HG03097 (cell line): ENCODE data around the gene TTC7B.

Source experiments
- ATAC-seq: cut with Tn5 transposase; IDR thresholded peaks from one replicate; pipeline ENCODE4 v1.9.1; 2021; ENCODE audit not compliant: unreplicated experiment, low FRiP score

TTC7B gene

GRCh38 chr14:90715993-90716392 is 100.2 kb downstream of the TTC7B start:
- no peak for ATAC-seq

DNA sequence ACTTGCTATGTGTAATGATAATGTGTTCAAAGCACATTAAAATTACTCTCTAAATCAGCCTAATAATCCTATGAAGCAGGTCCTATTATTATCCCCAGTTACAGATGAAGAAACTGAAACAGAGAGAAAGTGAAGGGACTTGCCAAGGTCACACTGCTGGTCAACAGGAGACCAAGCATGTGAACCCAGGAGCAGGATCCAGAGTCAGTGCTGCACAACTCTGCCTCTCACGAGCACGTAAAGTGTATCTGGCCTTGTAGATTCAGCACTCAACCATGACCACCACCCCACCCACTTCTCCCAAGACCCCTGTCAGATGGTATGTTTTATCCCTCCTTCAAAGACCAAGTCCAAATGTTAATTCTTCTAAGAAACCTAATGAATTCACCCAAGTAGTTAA is 100.7 kb downstream of the TTC7B start:
- no peak for ATAC-seq

DNA sequence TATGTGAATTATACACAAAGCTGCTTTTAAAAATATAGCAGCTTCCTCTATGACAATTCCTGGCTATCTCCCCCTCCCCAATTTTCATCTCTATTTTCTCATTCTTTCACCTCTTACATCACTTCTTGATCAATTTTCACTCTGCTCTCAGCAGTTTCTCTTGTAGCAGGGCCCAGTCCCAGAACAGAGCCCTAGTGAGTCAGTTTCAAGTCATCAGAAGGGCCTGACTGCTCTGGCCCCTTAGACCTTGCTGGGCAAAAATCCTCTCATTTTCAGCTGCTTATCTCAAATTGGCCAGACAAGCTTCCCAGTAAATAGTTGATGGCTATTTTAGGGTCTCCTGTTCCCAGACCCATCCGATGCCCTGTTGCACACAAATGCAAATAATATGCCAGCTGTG is 101.4 kb downstream of the TTC7B start:
- ATAC-seq = no peak

DNA sequence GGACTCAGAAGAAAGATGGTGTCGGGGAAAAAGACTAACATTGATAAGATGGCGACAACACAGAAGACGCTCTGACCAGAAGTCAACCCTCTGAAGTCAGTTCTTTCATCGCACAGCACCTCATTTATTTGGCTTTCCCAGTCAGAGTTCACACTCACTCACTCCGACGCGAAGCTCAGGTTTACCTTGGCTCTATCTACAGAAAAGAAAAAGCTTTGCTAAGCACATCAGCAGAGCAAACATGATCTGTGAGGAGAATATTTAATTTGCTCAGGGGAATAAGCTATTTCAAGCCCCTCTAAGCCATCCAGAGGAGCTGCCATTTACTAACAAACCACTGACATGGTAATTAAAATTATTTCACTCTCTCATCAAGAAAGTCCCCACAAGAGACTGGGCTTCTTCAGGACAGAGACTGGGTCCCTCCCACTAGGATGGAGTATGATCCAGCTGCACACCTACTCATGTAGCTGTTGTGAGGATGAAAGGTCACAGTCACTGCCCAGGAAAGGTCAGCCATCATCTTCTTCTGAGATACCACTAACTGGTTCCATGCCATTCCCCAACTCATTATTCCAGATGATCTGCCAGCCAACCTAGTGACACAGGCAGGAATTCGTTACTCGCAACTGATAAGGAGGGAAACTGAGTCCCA is 111.4 kb downstream of the TTC7B start:
- ATAC-seq = no peak

GRCh38 chr14:90703841-90704737 is 112.1 kb downstream of the TTC7B start:
- ATAC-seq = no peak

DNA sequence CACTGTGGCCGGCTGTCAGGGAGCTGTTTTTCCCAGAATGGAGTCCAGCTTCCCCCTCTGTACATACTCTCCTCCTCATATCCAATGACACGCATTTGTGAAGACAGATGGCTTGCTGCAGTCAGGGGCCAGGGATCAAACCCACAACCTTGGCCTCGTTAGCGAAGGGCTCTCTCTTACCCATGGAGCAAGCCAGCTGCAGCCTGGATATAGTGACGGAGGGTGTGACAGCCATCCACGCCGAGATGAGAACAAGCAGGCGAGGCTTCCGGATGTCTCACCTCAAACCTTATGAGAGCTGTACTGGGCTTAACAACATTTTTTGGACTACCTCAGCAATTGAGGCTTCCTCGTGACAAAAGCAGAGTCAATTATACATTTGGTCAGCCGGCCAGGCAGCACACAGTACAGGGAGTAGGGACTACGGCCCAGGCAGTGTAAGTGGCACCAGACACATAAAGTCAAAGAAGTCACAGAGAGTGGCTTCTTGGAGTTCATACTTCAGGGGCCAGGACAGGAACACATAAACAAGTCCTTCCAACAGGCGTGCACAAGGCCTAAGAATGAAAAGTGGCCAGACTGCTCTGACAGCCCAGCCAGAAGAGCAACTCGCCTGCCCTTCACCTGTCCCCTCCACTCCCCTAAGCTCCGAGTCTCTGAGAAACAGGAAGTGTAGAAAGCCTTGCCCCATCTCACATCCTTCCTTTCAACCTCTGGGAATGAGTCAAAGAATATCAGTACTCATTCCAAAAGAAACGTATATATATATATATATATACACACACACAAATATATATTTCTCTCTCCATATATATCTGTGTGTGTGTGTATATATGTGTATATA is 115.1 kb downstream of the TTC7B start:
- ATAC-seq = no peak

GRCh38 chr14:90699016-90699415 is 117.2 kb downstream of the TTC7B start:
- no peak for ATAC-seq

DNA sequence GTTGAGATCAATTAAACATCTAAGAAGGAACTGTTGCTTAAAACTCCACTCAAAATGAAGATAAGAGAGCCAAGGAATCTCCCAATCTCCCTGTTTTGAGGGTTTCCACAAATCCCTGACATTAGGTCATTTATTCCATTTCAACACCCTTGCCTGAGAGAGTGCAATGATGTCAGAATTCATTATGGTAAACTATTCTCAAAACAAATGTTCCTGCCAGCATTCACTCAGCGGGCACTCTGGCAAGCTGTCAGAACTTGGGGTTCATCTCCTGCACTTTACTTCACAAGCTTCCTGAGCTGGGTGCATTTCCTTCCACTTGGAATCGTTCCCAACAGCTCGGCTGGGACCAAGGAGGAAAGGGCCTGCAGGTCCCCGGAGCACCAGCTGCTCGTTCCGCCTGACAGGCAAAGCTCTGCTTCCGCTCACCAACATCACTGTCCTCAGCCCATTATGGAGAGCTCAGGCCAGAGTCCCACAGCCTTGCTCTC is 117.8 kb downstream of the TTC7B start:
- no peak for ATAC-seq

DNA sequence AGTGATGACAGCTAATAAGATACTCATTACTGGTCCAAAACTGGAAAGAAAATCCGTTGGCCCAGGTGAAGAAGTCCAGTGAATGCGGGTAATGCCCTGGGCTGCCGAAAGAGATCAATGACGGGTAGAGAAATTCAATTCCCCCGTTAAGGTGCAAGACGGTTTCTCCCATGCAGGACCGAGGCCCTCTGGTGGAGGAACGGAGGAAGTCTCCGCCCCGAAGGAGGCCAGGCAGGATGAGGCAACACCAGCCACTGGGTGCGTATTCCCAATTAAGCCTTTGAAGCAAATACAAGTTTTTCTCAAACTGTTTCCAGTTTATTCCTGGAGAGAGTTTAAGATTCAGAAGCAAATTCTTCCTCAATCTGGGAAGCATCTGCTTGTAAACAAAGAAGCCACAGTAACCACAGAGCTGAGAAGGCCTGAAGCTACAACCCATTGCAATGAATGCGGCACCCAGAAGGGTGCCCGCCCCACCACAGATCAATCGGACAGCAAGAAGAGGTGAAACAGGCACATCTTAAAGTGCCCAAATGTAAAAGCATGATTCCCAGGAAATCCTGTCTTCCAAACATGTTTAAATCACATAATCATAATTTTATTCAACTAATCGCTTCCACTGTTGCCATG is 118.5 kb downstream of the TTC7B start:
- ATAC-seq = no peak

DNA sequence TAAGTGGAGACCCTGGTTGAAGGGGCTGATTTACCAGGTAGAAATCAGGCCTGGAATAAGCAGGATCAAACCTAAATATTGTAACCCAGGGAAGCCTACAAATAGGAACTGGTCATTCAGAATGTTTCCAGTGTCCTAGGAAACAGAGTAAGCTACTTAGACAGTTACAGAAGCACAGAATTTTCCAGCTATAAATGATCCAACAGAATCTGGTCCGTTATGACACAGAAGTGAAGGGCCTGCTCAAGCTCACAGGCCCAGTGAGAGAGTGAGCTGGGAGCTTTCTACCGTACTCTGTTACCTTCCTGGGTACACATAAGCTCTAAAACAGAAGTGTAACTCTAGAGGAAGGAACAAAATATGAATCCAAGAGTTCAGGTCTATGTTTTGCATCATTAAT is 119.1 kb downstream of the TTC7B start:
- ATAC-seq = no peak

DNA sequence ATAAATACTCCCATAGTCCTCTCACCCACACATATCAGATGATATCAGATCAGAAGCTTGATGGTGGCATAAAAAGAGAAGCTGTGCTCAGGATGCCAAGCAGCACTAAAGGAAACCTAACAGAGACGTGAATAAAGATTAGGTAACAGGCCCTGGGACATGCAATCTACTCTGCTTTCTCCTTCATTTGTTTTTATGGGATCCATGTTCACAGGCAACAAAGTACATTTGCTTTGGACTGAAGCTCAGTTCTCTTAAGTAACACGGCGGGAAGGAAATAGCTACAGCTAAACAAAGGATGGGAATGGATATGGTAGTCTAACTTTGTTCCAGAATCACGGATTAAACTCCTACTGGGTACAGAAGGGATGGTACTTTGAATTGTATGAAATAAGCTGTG is 119.5 kb downstream of the TTC7B start:
- ATAC-seq = no peak

- no peak for ATAC-seq
Observed at GRCh38 chr14:90695997-90696660, 120.1 kb downstream of the TTC7B start.

DNA sequence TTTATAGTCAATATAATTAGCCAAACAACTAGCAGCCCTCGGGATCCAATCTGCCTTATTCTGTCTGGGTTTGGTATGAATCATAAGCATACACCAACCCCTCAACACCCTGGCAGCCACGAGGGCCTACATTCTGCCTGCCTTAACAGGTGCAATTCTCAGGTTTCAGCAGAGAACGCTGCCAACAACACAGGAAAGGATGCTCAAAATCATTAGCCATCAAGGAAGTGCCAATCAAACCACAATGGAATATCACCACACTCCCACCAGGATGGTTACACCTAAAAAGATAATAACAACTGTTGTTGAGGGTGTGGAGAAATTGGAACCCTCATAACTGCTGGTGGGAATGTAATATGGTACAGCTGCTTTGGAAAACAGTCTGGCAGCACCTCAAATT is 122.8 kb downstream of the TTC7B start:
- no peak for ATAC-seq

- ATAC-seq = no peak
Observed at GRCh38 chr14:90692826-90693225, 123.4 kb downstream of the TTC7B start.

GRCh38 chr14:90692061-90692460 is 124.2 kb downstream of the TTC7B start:
- no peak for ATAC-seq

GRCh38 chr14:90691627-90692026 is 124.6 kb downstream of the TTC7B start:
- no peak for ATAC-seq

GRCh38 chr14:90687680-90688079 is 128.6 kb downstream of the TTC7B start:
- no peak for ATAC-seq

DNA sequence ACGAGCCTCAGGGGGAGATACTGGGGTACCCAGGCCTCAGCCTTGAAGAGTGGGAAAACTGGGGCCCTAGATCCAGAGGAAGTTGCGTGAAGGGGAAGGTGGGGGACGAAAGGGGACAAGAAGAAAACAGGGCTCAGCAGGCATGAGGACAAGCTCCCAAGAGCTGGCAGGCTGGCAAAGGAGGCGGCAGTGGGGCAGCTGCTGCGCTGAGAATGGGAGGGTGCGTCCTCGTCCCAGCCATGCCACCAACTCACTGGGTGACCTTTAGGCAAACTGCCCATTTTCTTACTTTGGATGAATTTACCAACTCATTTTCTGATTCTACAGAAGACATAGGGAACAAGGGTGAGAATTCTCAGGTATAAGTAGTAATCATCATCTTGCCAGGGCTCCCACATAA is 133.6 kb downstream of the TTC7B start:
- no peak for ATAC-seq

DNA sequence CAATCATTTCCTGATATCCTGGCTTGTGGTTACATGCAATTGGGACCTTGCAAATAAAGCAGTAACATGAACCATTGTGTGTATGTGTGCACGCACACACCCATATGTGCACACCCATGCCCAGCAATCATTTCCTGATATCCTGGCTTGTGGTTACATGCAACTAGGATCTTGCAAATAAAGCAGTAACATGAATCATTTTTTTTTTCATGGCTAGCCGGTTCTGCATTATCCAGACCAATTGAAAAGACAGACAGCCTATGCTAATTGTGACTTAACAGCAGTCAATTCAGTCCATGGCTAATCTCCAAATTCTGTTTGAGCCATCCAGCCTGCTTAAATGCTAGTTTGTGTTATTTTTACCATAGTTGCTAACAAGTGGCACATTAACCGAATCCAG is 134.3 kb downstream of the TTC7B start:
- no peak for ATAC-seq

DNA sequence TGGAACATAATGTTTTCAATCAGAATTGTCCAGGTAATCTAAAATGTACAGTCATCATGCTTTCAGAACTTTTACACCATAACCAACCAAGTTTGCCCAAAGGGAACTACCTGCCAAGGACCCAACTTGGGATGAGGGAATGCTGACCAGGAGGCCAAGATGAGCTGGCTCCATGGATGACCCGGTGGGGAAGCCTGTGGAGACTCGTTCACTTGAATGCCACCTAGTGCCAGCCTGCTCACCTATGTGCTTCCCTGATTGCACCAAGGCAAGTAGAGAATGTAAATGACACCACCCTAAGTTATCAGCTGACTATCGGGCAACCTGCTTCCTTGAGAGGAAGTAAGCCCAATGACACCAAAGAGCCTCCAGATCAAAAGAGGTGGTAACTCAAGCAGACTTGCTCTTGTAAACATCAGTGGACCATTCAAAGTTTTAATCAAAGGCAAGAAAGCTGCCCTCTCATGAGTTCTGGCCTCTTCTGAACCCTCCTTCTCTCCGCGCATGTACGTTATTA is 137.3 kb downstream of the TTC7B start:
- no peak for ATAC-seq
